HepG2 (cell line): ENCODE measurements around the gene KCNRG.

Experiments
- BHLHE40 ChIP-seq: IDR thresholded peaks from 2 replicates; pipeline ENCODE4 v1.6.1; 2011; ENCODE audit warnings: low read length, improper control_type of control experiment
- CBX2 ChIP-seq, 2 experiments: fragments of 200-600 bp in 1 of 2; sonication (generic); formaldehyde crosslinking in 1 of 2; IDR thresholded peaks; 2 replicates each; pipeline versions ENCODE4 v1.7.0 to v1.8.1; 2018 to 2022; ENCODE audit warnings: low read depth in 2 of 2, low read length in 1 of 2, mild to moderate bottlenecking in 1 of 2, missing genetic modification reagents in 1 of 2
- MLX ChIP-seq: IDR thresholded peaks from 2 replicates; pipeline ENCODE4 v1.6.1; 2016
- POLR2A ChIP-seq, 2 experiments: IDR thresholded peaks; 2 replicates each; pipeline ENCODE4 v1.6.1; 2011; ENCODE audit warnings: low read depth in 2 of 2, low read length in 2 of 2, mild to moderate bottlenecking in 1 of 2, moderate library complexity in 1 of 2; ENCODE audit not compliant: insufficient read depth in 1 of 2
- SIN3B ChIP-seq: fragments of 150-350 bp; IDR thresholded peaks from 2 replicates; pipeline ENCODE4 v1.6.1; 2014; ENCODE audit warnings: low read length
- ZFP36 ChIP-seq: fragments of 150-350 bp; IDR thresholded peaks from 2 replicates; pipeline ENCODE4 v1.6.1; 2018; ENCODE audit warnings: borderline replicate concordance, low read length, low read depth; ENCODE audit not compliant: partially characterized antibody
- ZNF281 ChIP-seq: sonication (generic); formaldehyde crosslinking; IDR thresholded peaks from 2 replicates; pipeline ENCODE4 v1.4.0; 2020; ENCODE audit warnings: missing genetic modification reagents, borderline replicate concordance
- ZNF33B ChIP-seq: sonication (generic); formaldehyde crosslinking; IDR thresholded peaks from 2 replicates; pipeline ENCODE4 v1.5.1; 2020; ENCODE audit warnings: mild to moderate bottlenecking, missing genetic modification reagents
- ZNF792 ChIP-seq: IDR thresholded peaks from 2 replicates; pipeline ENCODE4 v1.6.1; 2016

- no peak for TF ChIP-seq BHLHE40
- TF ChIP-seq SIN3B, result no peak
- TF ChIP-seq ZFP36, result no peak
- no peak for TF ChIP-seq ZNF281 (CRISPR knock-in tag)
- TF ChIP-seq POLR2A (IDR thresholded peaks at IDR 0.05; ENCODE audit: insufficient read depth in 1 of 2, low read depth in 2 of 2, low read length in 2 of 2), result no peak
- no peak for TF ChIP-seq ZNF792 (CRISPR knock-in tag)
- no peak for TF ChIP-seq CBX2 (IDR thresholded peaks at IDR 0.05; ENCODE audit: low read depth, low read length)
- no peak for TF ChIP-seq CBX2 (CRISPR knock-in tag; IDR thresholded peaks at IDR 0.05; ENCODE audit: low read depth)
- TF ChIP-seq MLX, result no peak
- TF ChIP-seq ZNF33B (CRISPR knock-in tag), result no peak
These were observed 28.8 kb upstream of the KCNRG start for GRCh38 chr13:49986471-49986870.
